H9 (cell line): ENCODE results near the gene PLGRKT. TPM values are rescaled to one million over a fixed set of nuclear protein-coding genes. Genes with fewer than 3 reads are reported as not detected.

Experiments
- DNase-seq: peaks from one replicate; pipeline ENCODE4 v3.0.0-alpha.2; 2017
- H2AFZ ChIP-seq: one replicate; pipeline ENCODE4 v1.6.1; 2013; ENCODE audit warnings: mild to moderate bottlenecking, low read length, control low read depth, moderate library complexity
- H2AK5ac ChIP-seq: 2 replicates; pipeline ENCODE4 v1.6.1; 2013; ENCODE audit warnings: low read length, control low read depth, mixed read lengths; ENCODE audit not compliant: insufficient read length
- H2BK120ac ChIP-seq: one replicate; pipeline ENCODE4 v1.6.1; 2013; ENCODE audit warnings: low read depth, mild to moderate bottlenecking, low read length, control low read depth, inconsistent platforms; ENCODE audit not compliant: poor library complexity, severe bottlenecking
- H2BK12ac ChIP-seq: 2 replicates; pipeline ENCODE4 v1.6.1; 2013; ENCODE audit warnings: low read length, control low read depth, mixed read lengths, low read depth; ENCODE audit not compliant: insufficient read length
- H2BK15ac ChIP-seq: 2 replicates; pipeline ENCODE4 v1.6.1; 2013; ENCODE audit warnings: low read depth, low read length, control low read depth
- H2BK20ac ChIP-seq: one replicate; pipeline ENCODE4 v1.6.1; 2013; ENCODE audit warnings: low read depth, mild to moderate bottlenecking, low read length, control low read depth, inconsistent platforms; ENCODE audit not compliant: poor library complexity, severe bottlenecking
- H2BK5ac ChIP-seq: 2 replicates; pipeline ENCODE4 v1.6.1; 2013; ENCODE audit warnings: low read length, control low read depth, mixed read lengths; ENCODE audit not compliant: insufficient read length
- H3K14ac ChIP-seq: 2 replicates; pipeline ENCODE4 v1.6.1; 2013; ENCODE audit warnings: low read length, control low read depth; ENCODE audit not compliant: insufficient read depth
- H3K18ac ChIP-seq: 2 replicates; pipeline ENCODE4 v1.6.1; 2013; ENCODE audit warnings: low read depth, mild to moderate bottlenecking, mixed read lengths, low read length, control low read depth; ENCODE audit not compliant: insufficient read length
- H3K23ac ChIP-seq: 2 replicates; pipeline ENCODE4 v1.6.1; 2013; ENCODE audit warnings: low read length, control low read depth, mixed read lengths, low read depth; ENCODE audit not compliant: insufficient read length
- H3K23me2 ChIP-seq: 2 replicates; pipeline ENCODE4 v1.6.1; 2013; ENCODE audit warnings: low read depth, mild to moderate bottlenecking, mixed read lengths, low read length, control low read depth; ENCODE audit not compliant: insufficient read length, poor library complexity, severe bottlenecking
- H3K27ac ChIP-seq: 2 replicates; pipeline ENCODE4 v1.5.1; 2013; ENCODE audit warnings: low read length, control low read depth, mixed read lengths, low read depth; ENCODE audit not compliant: insufficient read length
- H3K27me3 ChIP-seq: 2 replicates; pipeline ENCODE4 v1.6.1; 2013; ENCODE audit warnings: low read length, control low read depth, inconsistent platforms; ENCODE audit not compliant: insufficient read depth
- H3K4ac ChIP-seq: 2 replicates; pipeline ENCODE4 v1.6.1; 2013; ENCODE audit warnings: low read depth, mild to moderate bottlenecking, control low read depth, inconsistent platforms, low read length, moderate library complexity
- H3K4me1 ChIP-seq: 2 replicates; pipeline ENCODE4 v1.6.1; 2013; ENCODE audit warnings: low read length, control low read depth, inconsistent platforms; ENCODE audit not compliant: insufficient read depth
- H3K4me2 ChIP-seq: 2 replicates; pipeline ENCODE4 v1.6.1; 2013; ENCODE audit warnings: low read length, control low read depth, mixed read lengths; ENCODE audit not compliant: insufficient read length, insufficient read depth
- H3K56ac ChIP-seq: 2 replicates; pipeline ENCODE4 v1.6.1; 2013; ENCODE audit warnings: low read depth, mild to moderate bottlenecking, mixed read lengths, low read length, control low read depth; ENCODE audit not compliant: insufficient read length
- H3K79me1 ChIP-seq: 2 replicates; pipeline ENCODE4 v1.6.1; 2013; ENCODE audit warnings: low read depth, mild to moderate bottlenecking, moderate library complexity, low read length, control low read depth, inconsistent platforms; ENCODE audit not compliant: insufficient read depth, poor library complexity, severe bottlenecking
- H3K79me2 ChIP-seq: 2 replicates; pipeline ENCODE4 v1.6.1; 2013; ENCODE audit warnings: low read length, control low read depth, inconsistent platforms; ENCODE audit not compliant: insufficient read depth
- H3K9ac ChIP-seq: 2 replicates; pipeline ENCODE4 v1.6.1; 2013; ENCODE audit warnings: low read length, control low read depth, mixed read lengths; ENCODE audit not compliant: insufficient read length; ENCODE audit errors: extremely low read depth
- H3K9me3 ChIP-seq: one replicate; pipeline ENCODE4 v1.6.1; 2013; ENCODE audit warnings: low read depth, low read length, inconsistent platforms; ENCODE audit not compliant: control insufficient read depth
- H3T11ph ChIP-seq: one replicate; pipeline ENCODE4 v1.6.1; 2013; ENCODE audit warnings: mild to moderate bottlenecking, low read length, control low read depth, inconsistent platforms
- H4K20me1 ChIP-seq: one replicate; pipeline ENCODE4 v1.6.1; 2013; ENCODE audit not compliant: control insufficient read depth, insufficient read length, insufficient read depth
- H4K5ac ChIP-seq: 2 replicates; pipeline ENCODE4 v1.6.1; 2013; ENCODE audit warnings: low read depth, mild to moderate bottlenecking, mixed read lengths, low read length, control low read depth; ENCODE audit not compliant: insufficient read length
- H4K8ac ChIP-seq: replicated peaks from 2 replicates; pipeline ENCODE4 v1.6.1; 2013; ENCODE audit warnings: low read length, control low read depth, mixed read lengths, low read depth; ENCODE audit not compliant: insufficient read length
- H4K91ac ChIP-seq: 2 replicates; pipeline ENCODE4 v1.6.1; 2013; ENCODE audit warnings: low read depth, mild to moderate bottlenecking, moderate library complexity, mixed read lengths, low read length, control low read depth; ENCODE audit not compliant: insufficient read length
- H3K27ac Mint-ChIP-seq, 3 experiments: 2 replicates in 2 of 3; 3 replicates in 1 of 3; pipeline ENCODE4 v1.8.0; 2020 to 2021; ENCODE audit warnings: mixed read lengths in 3 of 3, mild to moderate bottlenecking in 1 of 3, moderate library complexity in 1 of 3
- H3K27me3 Mint-ChIP-seq: 2 replicates; pipeline ENCODE4 v1.8.0; 2021; ENCODE audit warnings: low read depth, mild to moderate bottlenecking, moderate library complexity, mixed read lengths
- H3K36me3 Mint-ChIP-seq, 3 experiments: 2 replicates in 2 of 3; 3 replicates in 1 of 3; pipeline ENCODE4 v1.8.0; 2020 to 2021; ENCODE audit warnings: low read depth in 3 of 3, mixed read lengths in 3 of 3; ENCODE audit not compliant: insufficient read depth in 1 of 3
- H3K4me1 Mint-ChIP-seq, 2 experiments: 2 replicates each; pipeline ENCODE4 v1.8.0; 2020; ENCODE audit warnings: mixed read lengths in 2 of 2
- H3K4me3 Mint-ChIP-seq, 2 experiments: 2 replicates in 1 of 2; 3 replicates in 1 of 2; pipeline ENCODE4 v1.8.0; 2020 to 2021; ENCODE audit warnings: mild to moderate bottlenecking in 2 of 2, mixed read lengths in 2 of 2, moderate library complexity in 1 of 2
- H3K9me3 Mint-ChIP-seq, 2 experiments: 2 replicates in 1 of 2; 3 replicates in 1 of 2; pipeline ENCODE4 v1.8.0; 2020; ENCODE audit warnings: mild to moderate bottlenecking in 2 of 2, mixed read lengths in 2 of 2, moderate library complexity in 1 of 2
- WGBS: extraction: QIAGEN DNeasy Blood & Tissue Kit; methylation state at CpG from one replicate; pipeline ENCODE4 v1.1.7; 2013; ENCODE audit warnings: missing lambda C conversion rate, low lambda C conversion rate, mixed read lengths; ENCODE audit not compliant: insufficient read length; ENCODE audit errors: extremely low coverage; 5-methylcytosine and 5-hydroxymethylcytosine counted together
- total RNA-seq: library from RNA; stranded (reverse); gene quantifications from 2 replicates; pipeline ENCODE4 v1.2.1, GENCODE V29; 2021
- TF ChIP-seq, protein P1 (sequence below): fragments of 200-600 bp; sonication (generic); conservative IDR thresholded peaks from 3 replicates; pipeline ENCODE4 v1.8.0; 2021; ENCODE audit warnings: antibody characterized with exemption, mild to moderate bottlenecking

The PLGRKT gene
- total RNA-seq, 1 experiment from 2014 or later, result 19.6 TPM

DNA sequence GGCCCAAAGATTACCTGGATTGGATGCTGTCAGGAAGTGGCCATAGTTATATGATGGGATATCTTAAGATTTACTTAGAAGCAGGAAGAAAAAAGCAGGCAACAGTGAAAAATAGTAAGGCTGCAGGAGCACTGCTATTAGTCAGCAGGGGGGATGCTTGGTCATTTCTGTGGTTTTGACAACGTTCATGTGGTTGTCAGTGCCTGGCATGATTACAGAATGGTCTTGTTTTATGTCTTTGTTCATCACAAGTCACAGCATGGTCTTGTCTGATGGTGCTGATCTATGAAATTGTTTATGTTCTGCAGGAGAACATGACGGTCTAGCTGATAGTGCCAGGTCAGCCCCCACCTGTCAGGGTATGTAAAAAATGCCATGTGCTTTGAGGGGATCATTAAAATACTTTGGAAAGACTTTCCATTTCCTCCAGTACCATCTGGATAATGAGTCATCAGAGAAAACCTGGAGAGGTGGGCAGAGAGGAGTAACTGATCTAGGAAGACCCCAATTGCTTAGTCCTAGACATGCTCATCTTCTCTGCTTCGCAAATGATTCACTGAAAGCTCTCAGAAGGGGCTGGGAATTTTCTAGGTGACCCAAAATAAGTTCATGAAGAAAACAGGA lies 48.5 kb downstream of the PLGRKT start:
- Histone ChIP-seq H3K4me1 (no peaks in the 10 kb centered on the region), H3K4ac (no peak overlapping the region), H3K79me1 (no peaks in the 10 kb centered on the region), H4K20me1 (no peaks in the 10 kb centered on the region), H2BK20ac (no peak overlapping the region), H3K9me3 (no peaks in the 10 kb centered on the region), H3K18ac (no peak overlapping the region), H3K27me3 (no peaks in the 10 kb centered on the region), H4K91ac (no peak overlapping the region), H4K8ac (no peak overlapping the region), H3T11ph (no peak overlapping the region), H3K23ac (no peak overlapping the region), H3K56ac (no peak overlapping the region), H2BK12ac (no peak overlapping the region), H3K79me2 (no peaks in the 10 kb centered on the region), H2AFZ (no peak overlapping the region), H2BK120ac (no peak overlapping the region), H3K14ac (no peak overlapping the region), H4K5ac (no peak overlapping the region), H3K4me2 (no peak overlapping the region), H3K23me2 (no peaks in the 10 kb centered on the region), H2BK5ac (no peak overlapping the region), H2BK15ac (no peak overlapping the region), H3K9ac (no peak overlapping the region), H2AK5ac (no peak overlapping the region), H3K27ac (no peak overlapping the region)
- TF ChIP-seq, protein P1, sequence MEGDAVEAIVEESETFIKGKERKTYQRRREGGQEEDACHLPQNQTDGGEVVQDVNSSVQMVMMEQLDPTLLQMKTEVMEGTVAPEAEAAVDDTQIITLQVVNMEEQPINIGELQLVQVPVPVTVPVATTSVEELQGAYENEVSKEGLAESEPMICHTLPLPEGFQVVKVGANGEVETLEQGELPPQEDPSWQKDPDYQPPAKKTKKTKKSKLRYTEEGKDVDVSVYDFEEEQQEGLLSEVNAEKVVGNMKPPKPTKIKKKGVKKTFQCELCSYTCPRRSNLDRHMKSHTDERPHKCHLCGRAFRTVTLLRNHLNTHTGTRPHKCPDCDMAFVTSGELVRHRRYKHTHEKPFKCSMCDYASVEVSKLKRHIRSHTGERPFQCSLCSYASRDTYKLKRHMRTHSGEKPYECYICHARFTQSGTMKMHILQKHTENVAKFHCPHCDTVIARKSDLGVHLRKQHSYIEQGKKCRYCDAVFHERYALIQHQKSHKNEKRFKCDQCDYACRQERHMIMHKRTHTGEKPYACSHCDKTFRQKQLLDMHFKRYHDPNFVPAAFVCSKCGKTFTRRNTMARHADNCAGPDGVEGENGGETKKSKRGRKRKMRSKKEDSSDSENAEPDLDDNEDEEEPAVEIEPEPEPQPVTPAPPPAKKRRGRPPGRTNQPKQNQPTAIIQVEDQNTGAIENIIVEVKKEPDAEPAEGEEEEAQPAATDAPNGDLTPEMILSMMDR, result no peak
- Mint-ChIP-seq H3K4me1 (no peaks in the 10 kb centered on the region), H3K4me3 (no peak overlapping the region), H3K27ac (no peak overlapping the region), H3K9me3 (no peaks in the 10 kb centered on the region), H3K36me3 (no peaks in the 10 kb centered on the region), H3K27me3 (no peaks in the 10 kb centered on the region; the same call in 1 of the 2 replicates)
- no peak for DNase-seq
- no CpG with 5 or more reads among the region's 3 CpGs for WGBS
